T follicular helper cell (primary cell): ENCODE measurements around the gene PRPF31.
"Not testable (repeated sequence)": the region's sequence is repeated elsewhere in the genome, so short reads cannot be mapped to it uniquely, and the experiment has no call there.

ENCODE experiments used
- DNase-seq: peaks from one replicate; pipeline ENCODE4 v3.0.0-alpha.2; 2020; ENCODE audit warnings: low read depth
- total RNA-seq, 2 experiments: gene quantifications; one replicate each; lab custom pipeline; 2026; lab: John Stamatoyannopoulos, UW

The PRPF31 gene
- 86.8 to 123 reads per million in 2 experiments for total RNA-seq

DNA sequence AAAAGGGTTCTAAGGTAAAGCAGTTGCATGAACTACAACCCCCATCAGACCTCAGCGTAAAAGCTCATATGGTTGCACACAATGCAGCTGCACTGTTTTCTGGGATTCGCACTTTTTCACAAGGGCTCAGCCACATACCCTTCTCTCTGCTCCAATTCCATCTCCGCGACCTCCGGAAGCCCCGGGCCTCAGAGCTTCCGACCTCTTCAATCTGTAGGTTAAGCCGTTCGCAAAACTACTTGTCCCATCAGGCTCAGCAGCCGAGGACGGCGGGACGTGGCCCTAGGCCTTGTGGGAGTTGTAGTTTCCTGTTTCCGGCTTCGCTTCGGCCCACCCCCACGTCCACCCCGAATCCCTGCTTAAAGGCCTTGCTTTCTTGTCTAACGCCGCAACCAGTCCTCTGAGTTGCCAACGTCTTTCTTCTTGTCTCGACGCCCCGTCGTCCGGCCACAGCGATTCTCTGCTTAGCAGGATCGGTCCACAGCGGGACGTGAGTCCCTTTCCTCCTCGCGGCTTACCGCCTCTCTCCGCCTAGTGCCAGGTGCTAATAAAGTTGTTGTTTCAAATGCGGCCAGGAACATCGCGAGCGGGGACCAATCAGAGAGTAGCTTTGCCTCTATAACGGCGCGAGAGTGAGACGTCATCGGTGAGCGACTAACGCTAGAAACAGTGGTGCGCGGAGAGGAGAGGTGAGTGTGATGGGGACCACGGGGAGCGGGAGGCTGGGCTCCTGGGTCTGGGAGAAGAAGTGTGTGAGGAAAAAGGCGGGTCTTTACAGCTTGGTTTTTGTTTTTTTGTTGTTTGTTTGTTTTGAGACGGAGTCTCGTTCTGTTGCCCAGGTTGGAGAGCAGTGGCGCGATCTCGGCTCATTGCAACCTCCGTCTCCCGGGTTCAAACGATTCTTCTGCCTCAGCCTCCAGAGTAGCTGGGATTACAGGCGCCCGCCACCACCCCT, at the start of gene PRPF31, which contains the start of gene TFPT:
Gene PRPF31 (plus strand): TSS at position 646 of the 955 bp plus-strand sequence. CDS start 2,525 bp downstream, outside the sequence.
Gene TFPT (minus strand): TSS at position 549 of the 955 bp plus-strand sequence. CDS start 388 bp downstream, at position 161.
- peak; percentile 97 for DNase-seq

DNA sequence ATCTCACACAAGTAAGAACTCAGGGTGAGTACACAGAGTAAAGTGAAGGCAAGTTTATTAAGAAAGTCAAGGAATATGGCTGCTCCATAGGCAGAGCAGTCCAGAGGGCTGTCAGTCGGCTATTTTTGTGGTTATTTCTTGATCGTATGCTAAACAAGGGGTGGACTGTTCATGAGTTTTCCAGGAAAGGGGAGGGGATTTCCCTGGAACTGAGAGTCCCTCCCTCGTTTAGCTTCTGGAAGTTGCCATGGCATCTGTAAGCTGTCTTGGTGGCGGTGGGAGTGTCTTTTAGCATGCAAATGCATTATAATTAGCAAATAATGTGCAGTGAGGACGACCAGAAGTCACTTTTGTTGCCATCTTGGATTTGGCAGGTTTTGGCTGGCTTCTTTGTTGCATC, 46.1 kb upstream of the PRPF31 start:
- DNase-seq = no peak

DNA sequence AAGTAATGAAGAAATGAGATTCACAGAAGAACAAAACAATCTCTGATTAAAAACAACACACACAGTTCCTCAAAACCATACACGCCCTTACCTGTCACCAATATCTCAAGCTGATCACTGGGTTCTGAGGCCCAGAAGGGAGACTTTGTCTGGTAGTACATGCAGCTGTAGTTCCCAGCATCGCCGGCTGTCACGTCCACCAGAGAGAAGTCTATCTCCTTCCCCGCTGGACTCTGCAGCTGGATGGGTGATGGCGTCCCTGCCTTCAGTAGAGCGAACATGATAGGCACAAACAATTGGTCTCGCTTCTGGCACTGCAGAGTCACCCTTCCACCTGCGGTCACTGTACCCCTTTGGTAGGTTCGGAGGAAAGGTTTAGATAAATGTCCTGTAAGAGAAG, 41.7 kb upstream of the PRPF31 start:
- DNase-seq = no peak

DNA sequence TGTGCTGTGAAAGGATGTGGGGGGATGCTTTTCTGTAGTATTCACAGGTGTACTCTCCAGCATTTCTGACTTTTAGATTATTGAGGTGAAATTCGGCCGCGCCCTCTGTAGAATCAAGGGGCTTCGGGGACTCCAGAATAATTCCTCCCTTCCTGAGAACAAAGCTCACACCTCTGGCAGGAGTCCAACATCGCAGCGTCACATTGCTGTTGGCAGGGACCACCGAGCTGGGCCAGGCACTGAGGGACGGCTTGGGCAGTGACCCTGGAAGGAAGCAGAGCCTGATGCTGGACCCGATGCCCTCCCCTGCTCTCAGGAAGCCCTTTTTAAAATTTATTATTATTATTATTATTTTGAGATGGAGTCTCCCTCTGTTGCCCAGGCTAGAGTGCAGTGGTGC, 40.7 kb upstream of the PRPF31 start:
- DNase-seq = no peak

DNA sequence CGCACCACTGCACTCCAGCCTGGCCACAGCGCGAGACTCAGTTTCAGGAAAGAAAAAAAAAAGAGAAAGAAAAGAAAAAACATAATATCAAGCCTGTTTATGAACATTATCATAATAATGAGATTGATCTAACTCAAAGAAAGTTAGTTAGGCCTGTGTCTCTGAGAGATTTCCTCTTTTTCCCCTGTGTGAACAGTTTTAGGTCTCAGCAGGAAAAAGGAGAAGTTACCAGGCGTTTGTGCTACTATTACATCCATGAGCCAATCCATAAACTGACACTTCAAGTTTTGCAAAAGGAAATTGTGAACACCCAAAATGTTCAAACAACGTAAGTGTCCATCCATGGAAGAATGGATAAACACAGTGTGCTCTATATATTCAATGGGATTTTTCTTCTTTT, 38.2 kb upstream of the PRPF31 start:
- no peak for DNase-seq

DNA sequence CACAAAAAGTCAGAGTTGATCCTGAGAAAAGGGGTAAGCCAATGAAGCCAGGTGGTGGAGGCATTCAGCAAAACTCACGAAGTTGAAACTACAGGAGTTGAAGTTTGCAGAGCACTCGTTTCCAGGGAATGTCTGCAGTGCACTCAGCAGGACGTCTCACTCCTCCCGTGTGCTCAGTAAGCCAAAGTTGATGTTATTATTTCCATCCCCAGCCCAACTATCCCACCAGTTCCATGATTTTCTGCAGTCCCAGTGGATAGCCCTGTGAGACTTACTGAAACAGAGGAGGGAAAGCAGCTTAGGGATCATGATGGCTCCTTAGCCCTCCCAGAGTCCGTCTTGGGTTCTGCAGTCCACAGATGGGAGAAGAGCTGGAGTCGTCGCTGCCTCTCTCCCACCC, 34.5 kb upstream of the PRPF31 start, which contains the start of gene TARM1:
Gene TARM1 (minus strand): TSS at position 334 of the 400 bp plus-strand sequence. CDS start 25 bp downstream, at position 309.
- no peak for DNase-seq

- DNase-seq = no peak
Observed at GRCh38 chr19:54084410-54084809, 31.1 kb upstream of the PRPF31 start.

GRCh38 chr19:54094426-54095000, 21.0 kb upstream of the PRPF31 start:
- DNase-seq = no peak

- DNase-seq = no peak
Observed at GRCh38 chr19:54095136-54095858, 20.3 kb upstream of the PRPF31 start.

DNA sequence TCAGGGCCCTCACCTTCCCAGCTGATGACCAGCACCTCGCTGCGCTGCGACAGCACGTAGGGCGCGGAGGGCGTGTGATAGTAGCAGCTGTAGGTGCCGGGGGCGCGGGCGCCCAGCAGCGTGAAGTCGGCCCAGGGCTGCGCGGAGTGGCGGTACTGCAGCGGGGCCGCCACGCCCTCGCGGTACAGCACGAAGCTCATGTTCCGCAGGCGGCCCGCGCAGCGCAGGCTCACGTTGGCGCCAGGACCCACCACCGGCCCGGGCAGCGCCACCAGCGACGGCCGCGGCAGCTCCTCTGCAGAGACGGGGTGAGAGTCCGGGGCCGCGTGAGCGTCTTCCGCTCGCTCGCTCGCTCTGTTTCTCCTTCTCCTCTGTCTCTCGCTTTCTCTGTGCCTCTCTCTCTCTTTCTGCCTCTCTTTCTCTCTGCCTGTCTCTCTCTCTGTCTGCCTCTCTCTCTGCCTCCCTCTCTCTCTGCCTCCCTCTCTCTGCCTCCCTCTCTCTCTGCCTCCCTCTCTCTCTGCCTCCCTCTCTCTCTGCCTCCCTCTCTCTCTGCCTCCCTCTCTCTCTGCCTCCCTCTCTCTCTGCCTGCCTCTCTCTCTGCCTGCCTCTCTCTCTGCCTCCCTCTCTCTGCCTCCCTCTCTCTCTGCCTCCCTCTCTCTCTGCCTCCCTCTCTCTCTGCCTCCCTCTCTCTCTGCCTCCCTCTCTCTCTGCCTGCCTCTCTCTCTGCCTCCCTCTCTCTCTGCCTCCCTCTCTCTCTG, 19.5 kb upstream of the PRPF31 start:
- peak; percentile 15 for DNase-seq

- DNase-seq = no peak
Observed at GRCh38 chr19:54096617-54097106, 18.9 kb upstream of the PRPF31 start.

GRCh38 chr19:54099190-54099902, 16.2 kb upstream of the PRPF31 start:
- DNase-seq = no peak

DNA sequence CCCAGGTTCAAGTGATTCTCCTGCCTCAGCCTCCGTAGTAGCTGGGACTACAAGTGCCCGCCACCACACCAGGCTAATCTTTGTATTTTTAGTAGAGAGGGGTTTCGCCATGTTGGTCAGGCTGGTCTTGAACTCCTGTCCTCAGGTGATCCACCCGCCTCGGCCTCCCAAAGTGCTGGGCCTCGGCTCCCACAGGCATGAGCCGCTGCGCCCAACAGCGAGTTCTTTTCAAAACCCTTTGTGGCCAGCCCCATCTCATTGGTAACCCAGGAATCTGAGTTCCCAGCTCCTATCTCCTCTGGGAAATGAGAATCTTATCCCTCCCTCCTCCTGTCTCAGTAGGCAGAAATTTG, 15.7 kb upstream of the PRPF31 start:
- not testable (repeated sequence) for DNase-seq

GRCh38 chr19:54100561-54100960, 15.0 kb upstream of the PRPF31 start, which contains the start of gene OSCAR:
Gene OSCAR, minus strand, starts transcription at chr19:54100803. Its CDS starts 11 bp downstream, at chr19:54100792.
- no peak for DNase-seq

- DNase-seq = peak; percentile 97
Observed at GRCh38 chr19:54102421-54103169, 13.0 kb upstream of the PRPF31 start, which contains the start of gene NDUFA3. Gene NDUFA3, plus strand, starts transcription at chr19:54102855. Its CDS starts 24 bp downstream, at chr19:54102879.

DNA sequence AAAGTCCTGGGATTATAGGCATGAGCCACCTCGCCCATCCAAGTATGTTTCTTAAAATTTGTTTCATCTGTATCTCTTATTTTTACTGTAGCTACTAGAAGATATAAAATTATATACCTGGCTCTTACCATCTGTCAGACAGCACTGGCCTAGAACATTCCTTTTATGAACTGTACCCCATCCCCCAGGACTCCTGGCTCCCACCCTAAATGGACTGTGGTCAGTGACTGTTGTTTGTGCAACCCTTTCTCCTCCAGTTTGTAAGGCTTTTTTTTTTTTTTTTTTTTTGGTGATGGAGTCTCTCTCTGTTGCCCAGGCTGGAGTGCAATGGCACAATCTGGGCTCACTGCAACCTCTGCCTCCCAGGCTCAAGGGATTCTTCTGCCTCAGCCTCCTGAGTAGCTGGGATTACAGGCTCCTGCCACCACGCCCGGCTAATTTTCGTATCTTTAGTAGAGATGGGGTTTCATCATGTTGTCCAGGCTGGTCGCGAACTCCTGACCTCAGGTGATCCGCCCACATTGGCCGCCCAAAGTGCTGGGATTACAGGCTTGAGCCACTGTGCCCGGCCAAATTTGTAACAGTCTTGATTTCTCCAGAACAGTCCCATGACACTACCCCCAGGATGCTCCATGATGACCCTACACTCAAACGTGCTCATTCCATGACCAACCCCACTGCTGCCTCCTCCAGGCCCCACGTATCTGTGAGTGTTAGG, 10.4 kb upstream of the PRPF31 start:
- no peak for DNase-seq

DNA sequence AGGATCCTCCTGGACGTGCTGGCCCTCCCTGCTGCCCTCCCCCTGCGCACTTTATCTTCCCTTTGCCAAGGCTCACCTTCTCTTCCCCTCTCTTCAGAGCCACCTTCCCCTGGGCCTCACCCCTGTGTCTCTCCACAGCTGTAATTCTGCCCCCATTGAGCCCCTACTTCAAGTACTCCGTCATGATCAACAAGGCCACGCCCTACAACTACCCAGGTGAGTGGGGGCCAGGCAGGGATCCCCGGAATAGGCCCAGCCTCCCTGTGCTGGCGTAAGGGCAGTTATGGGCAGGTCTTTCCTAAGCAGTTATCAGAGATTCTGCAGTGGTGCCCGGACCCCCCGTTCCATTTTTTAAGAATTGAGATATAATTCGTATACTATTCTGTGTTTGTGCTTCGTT, 9.8 kb upstream of the PRPF31 start:
- no peak for DNase-seq

GRCh38 chr19:54106716-54107115, 8.8 kb upstream of the PRPF31 start:
- no peak for DNase-seq

DNA sequence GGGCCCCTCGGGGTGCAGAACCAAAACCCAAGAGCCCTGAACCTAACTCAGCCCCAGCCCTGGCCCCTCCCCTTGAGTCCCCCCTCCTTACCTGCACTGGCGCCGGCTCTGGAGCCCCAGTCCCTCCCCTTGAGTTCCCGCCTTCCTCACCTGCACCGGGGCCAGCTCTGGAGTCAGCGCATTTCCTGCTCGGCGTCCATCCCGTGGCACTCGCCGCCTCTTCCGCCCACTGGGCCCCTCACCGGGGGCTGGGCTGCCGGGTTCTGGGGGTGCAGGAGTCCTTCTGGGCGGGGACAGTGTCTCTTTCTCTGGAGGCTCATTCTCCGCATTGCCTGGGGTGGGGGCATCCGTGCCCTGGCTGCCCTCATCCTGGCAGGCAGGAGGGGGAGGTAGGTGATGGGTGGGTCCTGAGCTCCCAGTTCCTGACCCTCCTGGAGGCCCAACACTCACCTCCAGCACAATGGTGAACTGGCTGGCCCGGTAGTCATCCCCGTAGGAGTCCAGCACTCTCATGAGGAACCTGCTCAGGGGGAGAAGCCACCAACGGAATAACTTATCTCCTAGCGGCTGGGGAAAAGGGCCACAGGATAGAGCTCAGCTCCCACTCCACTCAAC, 7.6 kb upstream of the PRPF31 start:
- no peak for DNase-seq
